ENCODE results near the gene LRRC10B.

LRRC10B gene

GRCh38 chr11:61549662-61550568 lies 41.4 kb downstream of the LRRC10B start:
- DNase-seq, result no peak

- no peak for DNase-seq
These were observed 42.2 kb downstream of the LRRC10B start for GRCh38 chr11:61550665-61551227.

DNA sequence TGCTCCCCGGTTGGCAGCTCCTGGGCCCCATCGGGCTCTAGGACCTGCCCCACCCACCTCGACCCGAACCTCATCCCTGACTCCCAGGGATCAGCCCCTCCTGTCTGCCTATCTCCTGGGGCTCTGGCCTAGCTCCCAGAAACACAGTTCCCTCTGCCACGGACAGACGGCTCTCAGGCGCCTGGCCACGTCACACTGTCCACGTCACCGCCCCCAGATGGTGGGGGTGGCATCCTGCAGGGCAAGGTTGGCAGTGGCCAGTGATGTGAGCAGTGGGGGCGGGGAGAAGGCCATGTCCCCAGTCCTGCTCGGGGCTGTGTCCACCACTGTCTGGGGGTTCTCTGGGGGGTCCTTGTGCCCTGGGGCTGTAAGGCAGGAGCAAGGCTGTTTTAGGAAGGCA lies 43.1 kb downstream of the LRRC10B start:
- no peak for DNase-seq

DNA sequence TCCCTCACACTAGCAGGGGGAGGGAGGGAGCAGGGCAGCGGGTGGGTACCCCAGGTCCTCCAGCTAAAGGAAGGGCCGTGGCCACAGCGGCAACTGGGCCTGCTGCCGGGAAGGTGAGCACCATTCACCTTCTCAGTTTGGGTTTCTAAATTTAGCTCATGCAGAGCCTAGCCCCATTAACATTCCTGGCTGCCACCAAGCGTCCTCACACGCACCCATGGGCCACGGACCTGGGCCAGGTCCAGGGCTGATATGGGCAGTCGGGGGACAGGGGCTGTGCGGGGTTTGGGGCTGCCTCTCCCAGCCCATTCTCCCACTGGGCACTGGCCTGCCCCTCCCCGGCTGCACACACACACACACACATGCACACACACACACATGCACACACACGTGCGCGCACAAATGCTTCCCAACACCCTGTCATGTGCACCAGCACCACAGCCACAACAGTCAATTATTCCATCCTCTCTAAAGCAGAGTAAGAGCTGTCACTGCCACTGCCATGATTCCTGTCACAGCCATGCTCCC lies 43.6 kb downstream of the LRRC10B start:
- no peak for DNase-seq

DNA sequence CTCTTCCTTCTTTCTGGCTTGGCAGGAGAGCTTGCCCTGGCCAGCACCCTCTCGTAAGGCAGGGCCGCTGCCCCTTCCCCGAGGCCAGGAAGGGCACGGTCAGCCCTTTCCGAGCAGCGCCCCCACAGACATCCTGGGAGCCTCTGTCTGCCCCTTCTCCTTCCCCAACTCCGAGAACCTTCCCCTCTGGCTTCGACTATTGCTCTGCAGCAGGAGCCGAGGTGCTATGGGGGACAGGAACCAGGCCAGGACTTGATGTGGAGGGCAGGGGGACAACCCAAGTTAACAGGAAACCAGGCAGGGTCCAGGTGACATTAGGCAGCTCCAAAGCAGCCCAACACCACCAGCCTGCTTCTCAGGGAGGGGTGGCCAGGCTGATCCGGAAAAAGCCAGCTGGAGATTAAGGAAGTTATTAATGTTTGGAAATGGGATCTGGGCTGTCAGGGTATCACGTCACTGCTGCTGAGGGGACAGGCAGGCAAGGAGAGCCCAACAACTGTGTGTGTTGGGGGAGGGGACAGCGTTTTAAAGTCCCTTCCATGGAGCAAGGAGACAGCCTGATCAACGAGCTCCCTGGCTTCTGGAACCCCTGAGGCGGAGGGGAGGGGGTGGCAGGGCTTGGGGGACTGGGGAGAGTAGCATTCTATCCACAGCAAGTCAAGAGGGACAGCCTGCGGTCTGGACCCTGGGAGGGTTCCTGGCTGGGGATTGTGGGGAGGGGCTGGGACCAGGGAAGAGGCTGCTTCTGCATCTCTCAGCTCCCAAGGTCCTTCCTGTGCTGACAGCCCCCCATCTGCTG lies 45.0 kb downstream of the LRRC10B start:
- no peak for DNase-seq

DNA sequence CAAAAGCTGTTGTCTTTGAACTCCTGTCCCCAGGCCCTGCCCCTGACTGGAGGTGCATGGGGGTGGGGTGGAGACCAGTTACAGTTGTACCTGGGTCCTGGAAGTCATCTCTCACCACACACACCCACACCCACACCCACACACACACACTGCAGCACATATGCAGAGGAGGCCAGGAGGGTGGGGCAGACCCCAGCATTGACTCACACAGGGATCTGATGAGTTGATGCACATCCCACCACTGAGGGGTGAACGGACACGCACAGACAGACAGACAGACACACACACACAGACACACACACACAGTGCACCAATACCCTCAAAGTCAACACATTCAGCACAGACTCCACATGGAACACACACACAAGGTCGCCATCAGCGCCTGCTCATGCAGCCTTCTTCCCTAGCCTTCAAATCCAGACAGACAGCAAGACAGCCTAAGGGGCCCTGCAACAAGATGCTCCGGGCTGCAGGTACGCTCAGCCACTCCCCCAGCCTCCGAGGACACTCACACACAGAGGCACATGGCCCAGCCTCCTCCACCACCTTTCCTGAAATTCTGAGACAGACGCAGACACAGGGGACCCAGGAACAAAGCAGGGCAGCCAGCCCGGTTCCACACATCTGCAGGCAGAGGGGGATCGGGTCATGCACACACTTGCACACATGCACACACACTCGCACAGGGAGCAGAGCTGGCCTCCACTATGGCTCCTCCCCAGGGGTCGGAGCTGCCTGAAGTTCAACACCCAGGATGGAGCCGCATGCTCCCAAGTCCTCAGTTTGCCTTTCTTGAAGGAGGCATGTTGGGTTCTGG lies 45.8 kb downstream of the LRRC10B start:
- DNase-seq, result no peak

DNA sequence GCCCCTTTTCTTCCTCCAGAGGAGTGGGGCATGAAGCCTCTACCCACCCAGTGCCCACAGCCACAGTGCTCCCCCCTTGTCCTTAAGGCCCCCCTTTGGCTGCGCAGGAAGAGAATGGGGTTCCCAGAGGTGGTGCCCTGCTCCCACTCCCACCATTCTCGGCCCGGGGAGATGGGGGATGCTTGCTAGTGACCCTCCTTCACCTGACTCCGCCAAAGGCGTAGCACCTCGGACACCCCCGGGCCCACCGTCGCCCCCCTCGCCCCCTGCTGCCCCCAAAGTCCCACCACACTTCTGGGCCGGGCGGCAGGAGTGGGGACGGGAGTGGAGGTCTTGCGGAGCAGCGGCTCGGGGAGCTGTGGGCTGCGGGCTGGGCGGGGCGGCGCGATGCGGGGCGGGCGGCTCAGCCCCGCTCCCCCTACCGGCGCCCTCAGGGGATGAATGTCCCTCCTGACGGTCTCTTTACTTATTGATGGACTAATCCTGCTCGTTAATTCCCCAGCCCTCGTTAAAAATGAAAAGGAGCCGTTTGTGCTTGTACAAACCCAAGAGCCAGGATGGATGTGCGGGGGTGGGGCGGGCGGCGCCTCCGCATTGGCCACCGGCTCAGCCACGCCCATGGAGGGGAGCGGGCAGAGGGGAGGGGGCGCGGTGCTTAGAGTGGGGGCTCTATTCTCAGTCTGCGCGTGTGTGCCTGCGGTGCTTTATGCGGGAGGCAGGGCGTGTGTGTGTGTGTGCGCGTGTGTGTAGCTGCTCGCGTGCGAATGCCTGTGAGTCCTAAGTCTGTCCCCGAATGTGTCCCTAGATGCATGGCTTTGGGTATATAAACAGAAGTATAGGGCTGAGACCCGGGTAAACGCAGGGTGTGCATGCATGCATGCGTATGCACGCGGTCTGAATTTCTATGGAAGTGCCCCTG lies 46.8 kb downstream of the LRRC10B start:
- DNase-seq, result peak; percentile 68

GRCh38 chr11:61555978-61556377 lies 47.4 kb downstream of the LRRC10B start:
- no peak for DNase-seq

- no peak for DNase-seq
These were observed 48.1 kb downstream of the LRRC10B start for GRCh38 chr11:61556621-61557020.

All from NCI-H1105 treated with DMSO at 0.1 percent for 48 hours (cell line).